HCT116 (cell line): Measurements from ENCODE around the gene ERP29.

Source experiments
- CBX3 ChIP-seq: IDR thresholded peaks from 2 replicates; pipeline ENCODE4 v1.6.1; 2012; ENCODE audit warnings: low read depth
- CTCF ChIP-seq, 3 experiments: fragments of 200-600 bp in 1 of 3; sonication (generic) in 1 of 3; IDR thresholded peaks in 2 of 3; conservative IDR thresholded peaks in 1 of 3; 2 replicates each; pipeline ENCODE4 v1.5.1; 2012 to 2017; ENCODE audit warnings: low read depth in 2 of 3, low read length in 2 of 3, antibody characterized with exemption in 1 of 3, borderline replicate concordance in 1 of 3, control low read depth in 1 of 3, mild to moderate bottlenecking in 1 of 3, mixed read lengths in 1 of 3, mixed run types in 1 of 3, moderate library complexity in 1 of 3; ENCODE audit not compliant: insufficient read depth in 1 of 3
- EZH2phosphoT487 ChIP-seq: fragments of 200-600 bp; IDR thresholded peaks from 2 replicates; pipeline ENCODE4 v1.6.1; 2018; ENCODE audit warnings: antibody characterized with exemption, borderline replicate concordance
- MAX ChIP-seq: IDR thresholded peaks from 2 replicates; pipeline ENCODE4 v1.6.1; 2012
- POLR2A ChIP-seq: IDR thresholded peaks from 2 replicates; pipeline ENCODE4 v1.7.0; 2011; ENCODE audit warnings: borderline replicate concordance; ENCODE audit not compliant: insufficient read depth, insufficient read length; ENCODE audit errors: extremely low read depth
- POLR2AphosphoS5 ChIP-seq: IDR thresholded peaks from 2 replicates; pipeline ENCODE4 v1.6.1; 2011; ENCODE audit warnings: mild to moderate bottlenecking, low read depth, low read length, moderate library complexity
- ZNF274 ChIP-seq: fragments of 200-500 bp; sonication (Bioruptor generic); IDR thresholded peaks from 2 replicates; pipeline ENCODE4 v1.6.1; 2014; ENCODE audit warnings: mild to moderate bottlenecking, low read depth, low read length, inconsistent platforms

- TF ChIP-seq POLR2A (no peak), MAX (no peak), ZNF274 (no peak), CTCF (IDR thresholded peaks at IDR 0.05 in 2 of 3, conservative IDR thresholded peaks at IDR 0.05 in 1 of 3; ENCODE audit: borderline replicate concordance in 1 of 3, insufficient read depth in 1 of 3, low read depth in 2 of 3, low read length in 2 of 3) (no peak), EZH2phosphoT487 (no peak), CBX3 (no peak), POLR2AphosphoS5 (no peak)
Observed at GRCh38 chr12:111975161-111975931, 37.9 kb upstream of the ERP29 start.
